SH-SY5Y (cell line): ENCODE measurements around the gene TLX2.

Experiments used
- GATA2 ChIP-seq: IDR thresholded peaks from 2 replicates; pipeline ENCODE4 v1.6.1; 2011; ENCODE audit warnings: mild to moderate bottlenecking, low read depth, low read length
- GATA3 ChIP-seq: IDR thresholded peaks from 2 replicates; pipeline ENCODE4 v1.6.1; 2011; ENCODE audit warnings: low read depth, mild to moderate bottlenecking, low read length, moderate library complexity

GRCh38 chr2:74556159-74556558 lies 41.9 kb downstream of the TLX2 start:
- no peak for TF ChIP-seq GATA2
- no peak for TF ChIP-seq GATA3
